Astrocyte (in vitro differentiated cells and primary cell): ENCODE measurements around the gene COPE.

Source experiments
- CTCF ChIP-seq: IDR thresholded peaks from 2 replicates; pipeline ENCODE4 v1.5.1; 2011; ENCODE audit warnings: low read depth, mild to moderate bottlenecking, inconsistent platforms, low read length, moderate library complexity; ENCODE audit not compliant: insufficient read depth
- EZH2 ChIP-seq: IDR thresholded peaks from 2 replicates; pipeline ENCODE4 v1.6.1; 2012; ENCODE audit warnings: mild to moderate bottlenecking, low read length, inconsistent platforms; ENCODE audit not compliant: insufficient read depth

GRCh38 chr19:18964121-18964520 lies 44.9 kb upstream of the COPE start:
- no peak for TF ChIP-seq CTCF
- no peak for TF ChIP-seq EZH2
